MV-4-11 (cell line): ENCODE results near the gene OR4K15.
"Not testable (repeated sequence)": the region's sequence is repeated elsewhere in the genome, so short reads cannot be mapped to it uniquely, and the experiment has no call there.

Source experiments
- DNase-seq: peaks from one replicate; lab custom pipeline; 2025; lab: John Stamatoyannopoulos, UW

The OR4K15 gene, protein sequence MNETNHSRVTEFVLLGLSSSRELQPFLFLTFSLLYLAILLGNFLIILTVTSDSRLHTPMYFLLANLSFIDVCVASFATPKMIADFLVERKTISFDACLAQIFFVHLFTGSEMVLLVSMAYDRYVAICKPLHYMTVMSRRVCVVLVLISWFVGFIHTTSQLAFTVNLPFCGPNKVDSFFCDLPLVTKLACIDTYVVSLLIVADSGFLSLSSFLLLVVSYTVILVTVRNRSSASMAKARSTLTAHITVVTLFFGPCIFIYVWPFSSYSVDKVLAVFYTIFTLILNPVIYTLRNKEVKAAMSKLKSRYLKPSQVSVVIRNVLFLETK

DNA sequence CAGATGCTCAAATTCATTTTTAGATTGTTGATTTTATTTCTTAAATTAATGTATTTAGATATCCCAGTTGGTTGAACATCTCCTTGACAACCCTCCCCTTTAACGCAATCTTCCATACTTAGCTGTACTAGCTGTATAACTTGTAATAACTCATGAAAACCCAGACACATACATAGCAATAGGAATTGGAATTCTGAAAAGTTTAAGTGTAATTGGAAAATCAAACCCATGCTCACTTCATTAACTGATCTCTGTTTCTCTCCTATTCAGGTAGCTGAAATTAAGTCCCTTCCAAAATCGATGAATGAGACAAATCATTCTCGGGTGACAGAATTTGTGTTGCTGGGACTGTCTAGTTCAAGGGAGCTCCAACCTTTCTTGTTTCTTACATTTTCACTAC lies at the start of gene OR4K15:
Gene OR4K15, plus strand, starts transcription at position 301 of the 400 bp plus-strand sequence. Its CDS starts 0 bp downstream, at position 301.
- DNase-seq, result no peak

DNA sequence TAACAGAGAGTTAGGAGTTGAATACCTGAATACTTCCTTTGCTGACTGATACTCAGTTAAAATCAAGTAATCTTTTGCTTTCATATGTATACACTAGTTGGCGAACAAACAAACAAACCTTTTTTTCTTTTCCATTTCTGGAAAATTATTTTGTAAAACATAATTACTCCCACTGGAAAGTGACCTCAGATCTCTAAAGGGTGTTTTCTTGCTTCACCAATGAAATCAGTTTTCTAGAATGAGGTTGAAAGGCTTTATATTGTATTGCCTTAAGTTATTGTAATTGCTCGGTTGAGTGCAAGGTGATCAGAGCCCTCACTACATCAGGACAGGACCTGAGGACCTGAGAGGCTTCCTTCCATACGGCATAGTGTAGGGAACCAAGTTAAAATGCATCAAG lies 44.8 kb upstream of the OR4K15 start, which contains the start of gene OR4K1:
Gene OR4K1, plus strand, starts transcription at position 301 of the 400 bp plus-strand sequence. CDS start 4,750 bp downstream, outside the sequence.
- no peak for DNase-seq

DNA sequence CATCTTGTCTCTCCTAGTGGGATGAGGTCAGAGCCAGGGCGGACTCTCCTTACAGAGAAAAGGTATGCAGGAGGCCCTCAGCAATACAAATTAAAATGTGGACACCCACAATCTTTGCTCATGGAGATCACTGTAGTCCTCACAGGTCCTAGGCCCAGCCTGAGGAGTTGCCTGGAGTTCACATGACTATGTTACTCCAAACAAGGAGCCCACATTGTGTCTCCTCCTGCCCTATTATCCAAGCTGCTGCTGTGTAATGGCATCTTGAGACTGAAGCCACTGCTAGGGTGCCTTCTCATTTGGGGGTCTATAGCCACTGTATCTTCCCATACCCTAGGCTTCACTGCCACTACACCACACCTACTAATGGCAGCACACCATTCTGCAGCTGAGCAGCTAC lies 33.7 kb upstream of the OR4K15 start:
- no peak for DNase-seq

DNA sequence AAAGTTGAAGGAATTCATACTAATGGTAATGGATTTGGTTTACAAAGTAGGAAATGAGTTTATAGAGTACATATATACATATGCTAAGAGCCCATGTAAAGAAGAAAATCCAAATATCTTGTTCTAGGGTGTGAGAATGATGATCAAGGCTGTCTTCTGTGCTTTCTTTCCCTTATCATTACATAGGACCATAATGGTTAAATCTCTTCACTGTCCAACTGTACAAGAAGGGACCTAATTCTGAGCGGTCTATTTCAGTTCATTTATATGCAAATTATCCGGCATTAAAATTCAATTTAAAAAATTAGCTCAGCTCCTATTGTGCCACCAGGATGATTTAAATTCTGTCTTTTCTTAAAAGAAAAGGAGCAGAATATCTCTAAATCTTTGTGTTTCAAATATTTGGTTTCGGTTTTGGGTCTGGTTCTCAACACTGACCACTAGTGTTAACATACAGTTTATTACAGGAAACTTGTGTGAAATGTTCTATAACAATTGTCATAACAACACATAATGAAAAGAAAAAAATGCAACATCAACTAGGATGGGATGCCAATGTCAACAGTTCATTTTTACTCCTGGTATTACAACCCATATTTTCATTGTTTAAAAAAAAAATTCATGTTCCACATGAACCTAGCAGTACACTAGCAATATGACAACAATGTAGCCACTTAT lies 27.8 kb upstream of the OR4K15 start:
- DNase-seq, result no peak

DNA sequence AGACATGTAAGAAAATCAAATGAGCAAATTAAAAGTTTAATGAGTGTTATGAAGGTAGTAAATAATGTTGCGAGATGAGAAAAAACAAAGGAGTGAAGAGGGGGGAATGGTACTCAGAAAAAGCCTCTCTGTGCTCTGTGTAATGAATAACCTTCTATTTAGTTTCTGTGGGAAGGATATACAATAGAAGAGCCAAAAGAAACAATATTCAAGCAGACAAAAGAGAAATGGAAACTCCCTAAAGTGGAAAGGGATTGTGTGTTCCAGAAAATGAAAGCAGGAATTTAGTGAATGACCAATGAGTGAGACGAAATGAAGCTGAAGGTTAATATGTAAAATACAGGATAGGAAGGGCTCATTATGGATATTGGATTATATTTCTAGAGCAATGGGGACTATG lies 26.2 kb upstream of the OR4K15 start:
- no peak for DNase-seq

DNA sequence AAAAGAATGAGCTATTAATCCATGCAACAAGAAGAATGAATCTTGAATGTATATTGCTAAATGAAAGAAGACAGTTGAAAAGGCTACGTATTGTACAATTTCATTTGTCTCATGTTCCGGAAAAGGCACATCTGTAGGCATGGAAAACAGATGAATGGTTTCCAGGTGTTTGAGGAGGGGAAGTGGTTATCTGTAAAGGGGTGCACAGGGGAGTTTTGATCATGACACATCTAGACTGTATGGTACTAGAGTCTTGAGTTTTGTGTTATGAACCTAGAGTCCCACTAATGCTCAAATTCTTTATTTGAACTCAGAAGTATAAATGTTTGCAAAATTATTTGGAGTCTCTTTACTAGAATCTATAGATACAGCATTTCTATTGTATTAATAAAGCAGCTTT lies 5.7 kb upstream of the OR4K15 start:
- not testable (repeated sequence) for DNase-seq

DNA sequence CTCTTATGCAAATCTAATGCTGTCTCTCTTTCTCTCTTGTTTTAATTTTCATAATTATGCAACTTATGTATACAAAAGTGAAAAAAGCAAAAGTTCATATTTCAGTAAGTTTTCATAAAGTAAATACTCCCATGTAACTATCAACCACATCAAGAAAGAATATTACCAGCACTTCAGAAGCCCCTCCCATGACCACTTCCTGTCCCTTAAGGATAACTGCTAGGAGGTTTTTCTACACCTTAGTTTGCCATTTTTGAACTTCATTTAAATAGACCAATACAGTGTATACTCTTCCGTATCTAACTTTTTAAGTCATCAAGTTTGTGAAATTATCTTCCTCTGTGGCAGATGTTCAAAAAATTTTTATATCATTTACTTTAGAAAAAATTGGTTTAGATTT lies 547 bp upstream of the OR4K15 start:
- DNase-seq, result no peak

DNA sequence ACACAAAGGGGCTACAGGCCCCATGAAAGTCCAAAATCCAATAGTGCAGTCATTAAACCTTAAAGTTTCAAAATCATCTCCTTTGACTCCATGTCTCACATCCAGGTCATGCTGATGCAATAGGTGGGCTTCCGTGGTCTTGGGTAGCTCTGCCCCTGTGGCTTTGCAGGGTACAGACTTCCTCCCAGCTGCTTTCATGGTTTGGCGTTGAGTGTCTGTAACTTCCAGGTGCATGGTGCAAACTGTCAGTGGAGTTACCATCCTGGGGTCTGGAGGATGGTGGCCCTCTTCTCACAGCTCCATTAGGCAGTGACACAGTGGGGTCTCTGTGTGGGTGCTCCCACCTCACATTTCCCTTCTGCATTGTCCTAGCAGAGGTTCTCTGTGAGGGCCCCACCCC lies 18.0 kb downstream of the OR4K15 start:
- DNase-seq, result no peak

DNA sequence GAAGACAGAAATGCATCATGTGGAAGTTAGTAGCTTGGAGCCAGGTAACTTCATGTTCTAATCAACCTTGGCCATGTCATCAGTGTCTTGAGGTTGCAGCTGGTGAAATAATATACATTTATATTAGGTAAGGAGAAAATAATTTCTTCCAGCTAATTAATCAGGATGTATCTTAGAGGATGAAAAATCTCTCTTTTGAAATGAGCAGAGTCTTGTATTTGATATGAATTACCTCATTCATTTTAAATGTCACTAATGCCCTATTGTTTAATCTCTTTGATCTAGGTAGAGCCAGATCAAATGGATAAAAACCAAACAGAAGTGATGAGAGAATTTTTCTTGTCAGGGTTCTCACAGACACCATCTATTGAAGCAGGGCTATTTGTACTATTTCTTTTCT lies 26.5 kb downstream of the OR4K15 start, which contains the start of gene OR4Q2:
Gene OR4Q2, plus strand, starts transcription at position 301 of the 400 bp plus-strand sequence.
- DNase-seq, result no peak

DNA sequence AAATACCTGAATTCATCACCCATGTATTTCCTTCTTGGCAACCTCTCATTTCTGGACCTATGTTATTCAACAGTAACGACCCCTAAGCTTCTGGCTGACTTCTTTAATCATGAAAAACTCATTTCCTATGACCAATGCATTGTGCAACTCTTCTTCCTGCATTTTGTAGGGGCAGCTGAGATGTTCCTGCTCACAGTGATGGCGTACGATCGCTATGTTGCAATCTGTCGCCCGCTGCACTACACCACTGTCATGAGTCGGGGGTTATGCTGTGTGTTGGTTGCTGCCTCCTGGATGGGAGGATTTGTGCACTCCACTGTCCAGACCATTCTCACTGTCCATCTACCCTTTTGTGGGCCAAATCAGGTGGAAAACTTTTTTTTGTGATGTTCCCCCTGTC lies 26.9 kb downstream of the OR4K15 start:
- peak; percentile 84 for DNase-seq

DNA sequence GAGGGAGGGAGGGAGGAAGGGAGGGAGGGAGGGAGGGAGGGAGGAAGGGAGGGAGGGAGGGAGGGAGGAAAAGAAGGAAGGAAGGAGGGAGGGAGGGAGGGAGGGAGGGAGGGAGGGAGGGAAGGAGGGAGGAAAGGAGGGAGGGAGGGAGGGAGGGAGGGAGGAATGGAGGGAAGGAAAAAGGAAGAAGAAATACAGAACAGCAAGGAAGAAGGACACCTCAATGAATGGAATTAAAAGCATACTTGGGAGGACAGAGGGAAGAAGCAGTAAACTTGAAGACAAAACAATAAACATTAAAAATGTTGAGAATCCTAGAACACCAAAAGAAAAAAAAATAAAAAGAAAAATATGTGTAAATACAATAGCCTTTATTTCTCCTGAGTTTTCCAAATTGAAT lies 32.8 kb downstream of the OR4K15 start:
- DNase-seq, result no peak

DNA sequence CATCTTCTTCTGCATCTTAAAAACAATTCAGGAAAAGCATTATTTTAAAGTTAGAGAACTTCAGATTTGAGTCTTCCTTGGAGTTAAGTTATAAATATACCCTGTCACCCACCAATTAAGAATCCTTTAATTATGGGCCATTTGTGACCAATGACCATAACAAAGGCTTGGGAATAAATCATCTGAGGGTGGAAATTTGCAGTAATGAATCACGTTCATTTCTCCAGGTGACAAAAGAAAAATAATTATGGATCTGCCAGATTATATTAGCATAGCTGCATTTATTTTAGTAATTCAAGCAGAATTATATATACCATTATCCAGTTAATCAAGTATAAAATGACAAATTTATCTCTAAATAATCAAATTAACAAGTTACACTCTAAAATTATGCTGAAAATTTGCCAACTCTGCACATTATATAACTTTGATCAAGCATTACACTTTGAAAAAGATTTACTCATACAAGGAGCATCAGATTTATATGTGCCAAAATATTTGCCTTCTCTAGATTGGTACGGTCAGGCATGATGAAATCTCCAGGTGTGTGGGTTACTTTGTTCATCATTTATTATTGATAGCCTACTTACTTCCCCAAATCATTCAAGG lies 44.0 kb downstream of the OR4K15 start, which contains the start of gene OR4K14:
Gene OR4K14, minus strand, starts transcription at position 51 of the 609 bp plus-strand sequence. CDS start 4,114 bp downstream, outside the sequence.
- DNase-seq, result no peak
